Liver (tissue), 9 donors: ENCODE data around the gene SLC29A3. TPM values are rescaled to one million over a fixed set of nuclear protein-coding genes. Genes with fewer than 3 reads are reported as not detected.

Experiments used
- DNase-seq: peaks from one replicate; pipeline ENCODE4 v3.0.0-alpha.2; 2017; ENCODE audit warnings: low spot score
- H3K27ac ChIP-seq, 2 donors: one replicate each; pipeline ENCODE4 v1.7.0; 2013; ENCODE audit warnings: inconsistent platforms in 2 of 2, low read length in 2 of 2, control low read depth in 1 of 2, low read depth in 1 of 2, mild to moderate bottlenecking in 1 of 2
- H3K27me3 ChIP-seq, 4 donors: one replicate each; pipeline versions ENCODE4 v1.6.1 to v1.7.0; 2013; ENCODE audit warnings: low read length in 3 of 4, inconsistent platforms in 1 of 4, mild to moderate bottlenecking in 1 of 4, moderate library complexity in 1 of 4; ENCODE audit not compliant: control insufficient read depth in 4 of 4, insufficient read depth in 4 of 4
- H3K36me3 ChIP-seq, 4 donors: one replicate each; pipeline versions ENCODE4 v1.6.1 to v1.7.0; 2013; ENCODE audit warnings: low read length in 3 of 4, mild to moderate bottlenecking in 3 of 4, low read depth in 1 of 4, moderate library complexity in 1 of 4; ENCODE audit not compliant: control insufficient read depth in 4 of 4, insufficient read depth in 3 of 4
- H3K4me1 ChIP-seq, 4 donors: one replicate each; pipeline versions ENCODE4 v1.6.1 to v1.7.0; 2013; ENCODE audit warnings: low read length in 3 of 4, mild to moderate bottlenecking in 3 of 4, moderate library complexity in 1 of 4; ENCODE audit not compliant: control insufficient read depth in 4 of 4, insufficient read depth in 4 of 4
- H3K4me3 ChIP-seq, 3 donors: one replicate each; pipeline versions ENCODE4 v1.6.1 to v1.7.0; 2013; ENCODE audit warnings: low read length in 3 of 3, control low read depth in 1 of 3, low read depth in 1 of 3, mild to moderate bottlenecking in 1 of 3
- H3K9ac ChIP-seq, 2 donors: one replicate each; pipeline ENCODE4 v1.7.0; 2013; ENCODE audit warnings: low read length in 2 of 2, mild to moderate bottlenecking in 2 of 2, moderate library complexity in 2 of 2, control low read depth in 1 of 2, low read depth in 1 of 2
- H3K9me3 ChIP-seq, 4 donors: one replicate each; pipeline versions ENCODE4 v1.6.1 to v1.7.0; 2013; ENCODE audit warnings: low read length in 3 of 4; ENCODE audit not compliant: control insufficient read depth in 4 of 4
- ATF3 ChIP-seq: IDR thresholded peaks from 2 replicates; pipeline ENCODE4 v1.6.1; 2016; ENCODE audit warnings: antibody characterized with exemption
- CTCF ChIP-seq: fragments of 150-350 bp; IDR thresholded peaks from 2 replicates; pipeline ENCODE4 v1.5.1; 2017; ENCODE audit warnings: improper control_type of control experiment, low read depth, low read length; ENCODE audit not compliant: missing input control
- FOXA1 ChIP-seq: IDR thresholded peaks from 2 replicates; pipeline ENCODE4 v1.6.1; 2016; ENCODE audit warnings: antibody characterized with exemption
- GABPA ChIP-seq, 2 donors: IDR thresholded peaks in 1 of 2; conservative IDR thresholded peaks in 1 of 2; 2 replicates each; pipeline ENCODE4 v1.6.1; 2016; ENCODE audit warnings: antibody characterized with exemption in 2 of 2, mild to moderate bottlenecking in 1 of 2, moderate library complexity in 1 of 2
- HNF4A ChIP-seq, 2 donors: conservative IDR thresholded peaks; 2 replicates each; pipeline ENCODE4 v1.6.1; 2016; ENCODE audit warnings: antibody characterized with exemption in 2 of 2, mild to moderate bottlenecking in 2 of 2
- HNF4G ChIP-seq: IDR thresholded peaks from 2 replicates; pipeline ENCODE4 v1.6.1; 2016; ENCODE audit warnings: antibody characterized with exemption
- JUND ChIP-seq, 2 donors: IDR thresholded peaks; 2 replicates each; pipeline ENCODE4 v1.6.1; 2016; ENCODE audit warnings: antibody characterized with exemption in 2 of 2
- MAX ChIP-seq: IDR thresholded peaks from 2 replicates; pipeline ENCODE4 v1.6.1; 2016; ENCODE audit warnings: antibody characterized with exemption
- NR2F2 ChIP-seq: IDR thresholded peaks from 2 replicates; pipeline ENCODE4 v1.6.1; 2016; ENCODE audit warnings: antibody characterized with exemption
- RAD21 ChIP-seq, 2 donors: IDR thresholded peaks; 2 replicates each; pipeline ENCODE4 v1.6.1; 2016; ENCODE audit warnings: antibody characterized with exemption in 2 of 2, mild to moderate bottlenecking in 2 of 2
- REST ChIP-seq: IDR thresholded peaks from 2 replicates; pipeline ENCODE4 v1.6.1; 2016; ENCODE audit warnings: antibody characterized with exemption, mild to moderate bottlenecking
- RXRA ChIP-seq, 2 donors: IDR thresholded peaks; 2 replicates each; pipeline ENCODE4 v1.6.1; 2017 to 2018; ENCODE audit warnings: antibody characterized with exemption in 2 of 2, mild to moderate bottlenecking in 1 of 2
- TAF1 ChIP-seq: conservative IDR thresholded peaks from 2 replicates; pipeline ENCODE4 v1.6.1; 2016; ENCODE audit warnings: antibody characterized with exemption, mild to moderate bottlenecking
- YY1 ChIP-seq: IDR thresholded peaks from 2 replicates; pipeline ENCODE4 v1.6.1; 2016; ENCODE audit warnings: antibody characterized with exemption, mild to moderate bottlenecking
- ZBTB33 ChIP-seq: IDR thresholded peaks from 2 replicates; pipeline ENCODE4 v1.6.1; 2016; ENCODE audit warnings: antibody characterized with exemption
- WGBS: extraction: QIAGEN DNeasy Blood & Tissue Kit; methylation state at CpG from one replicate; pipeline ENCODE4 v1.1.7; 2013; 5-methylcytosine and 5-hydroxymethylcytosine counted together
- polyA plus RNA-seq, 2 donors: library from polyadenylated mRNA; stranded (reverse) in 1 of 2; unstranded in 1 of 2; fragments of 200-250 nt in 1 of 2; fragments of >200 nt in 1 of 2; fragmentation: Nextera tagmentation in 1 of 2; extraction: Ambion mirVana in 1 of 2; gene quantifications; one replicate each; pipeline versions ENCODE4 v1.2.1 to v1.2.3, GENCODE V29; 2013 to 2015
- total RNA-seq, 2 donors: library from RNA; depleted of rRNA; stranded (reverse); fragments of >200 nt; gene quantifications; one replicate each; pipeline ENCODE4 v1.2.3, GENCODE V29; 2014
- donor health status: healthy.
- donor health status: healthy.
- donor health status: healthy.
- donor health status: healthy.
- donor health status: healthy.

SLC29A3 gene
- total and polyA plus RNA-seq, 4 donors = 3.1 to 11.9 (median 5.3) TPM

GRCh38 chr10:71351628-71352319 lies 32.7 kb downstream of the SLC29A3 start:
- no peak for DNase-seq
- WGBS = 48% methylated on average over 14 of the region's 14 CpGs
- Histone ChIP-seq H3K36me3 (peaks cover 0 to 5% (median 0%) of the 10 kb centered on the region in 4 donors), H3K4me1 (peaks cover 5 to 35% (median 29%) of the 10 kb centered on the region in 4 donors), H3K9ac (no peak overlapping the region), H3K9me3 (no peaks in the 10 kb centered on the region), H3K27me3 (no peaks in the 10 kb centered on the region), H3K27ac (no peak overlapping the region), H3K4me3 (no peak overlapping the region)
- peak; percentile 80 for TF ChIP-seq MAX
- peak in 1 of 2 donors; percentile 43 for TF ChIP-seq HNF4A (conservative IDR thresholded peaks at IDR 0.05)
- peak in 1 of 2 donors; percentile 27 for TF ChIP-seq JUND (IDR thresholded peaks at IDR 0.05)
- no peak for TF ChIP-seq TAF1
- TF ChIP-seq GABPA (IDR thresholded peaks at IDR 0.05 in 1 of 2, conservative IDR thresholded peaks at IDR 0.05 in 1 of 2) = peak in 1 of 2 donors; percentile 52
- no peak for TF ChIP-seq HNF4G
- TF ChIP-seq RAD21 (IDR thresholded peaks at IDR 0.05) = peak; percentile 22 to 47
- peak; percentile 53 to 77 for TF ChIP-seq RXRA (IDR thresholded peaks at IDR 0.05)
- TF ChIP-seq YY1 = peak; percentile 76

GRCh38 chr10:71353639-71354038 lies 34.6 kb downstream of the SLC29A3 start:
- no peaks in the 10 kb centered on the region for H3K27me3 ChIP-seq
- no peak for DNase-seq
- WGBS = 75% methylated on average over 9 of the region's 9 CpGs
- TF ChIP-seq HNF4A (conservative IDR thresholded peaks at IDR 0.05) (no peak), ZBTB33 (no peak), MAX (no peak), CTCF (no peak), FOXA1 (no peak), TAF1 (no peak), HNF4G (no peak), RXRA (IDR thresholded peaks at IDR 0.05) (no peak), YY1 (no peak), RAD21 (IDR thresholded peaks at IDR 0.05) (no peak)
- peaks cover 0 to 5% (median 3%) of the 10 kb centered on the region in 4 donors for H3K36me3 ChIP-seq
- peaks cover 2 to 19% (median 12%) of the 10 kb centered on the region in 4 donors for H3K4me1 ChIP-seq
- H3K9me3 ChIP-seq = no peaks in the 10 kb centered on the region
- no peak overlapping the region for H3K4me3 ChIP-seq
- no peak overlapping the region for H3K9ac ChIP-seq
- H3K27ac ChIP-seq = no peak overlapping the region

- Histone ChIP-seq H3K9ac (no peak overlapping the region), H3K4me1 (peaks cover 2 to 20% (median 12%) of the 10 kb centered on the region in 4 donors), H3K36me3 (peaks cover 0 to 5% (median 3%) of the 10 kb centered on the region in 4 donors), H3K9me3 (no peaks in the 10 kb centered on the region), H3K4me3 (no peak overlapping the region), H3K27ac (no peak overlapping the region), H3K27me3 (no peaks in the 10 kb centered on the region)
- WGBS = 96% methylated on average over 7 of the region's 7 CpGs
- no peak for TF ChIP-seq YY1
- TF ChIP-seq REST = no peak
- no peak for TF ChIP-seq TAF1
- TF ChIP-seq RAD21 (IDR thresholded peaks at IDR 0.05) = no peak
- TF ChIP-seq NR2F2 = no peak
- no peak for TF ChIP-seq ATF3
- TF ChIP-seq MAX = no peak
- no peak for DNase-seq
Observed at GRCh38 chr10:71354776-71355175, 35.7 kb downstream of the SLC29A3 start.
